HUES64 (cell line): ENCODE results near the gene FAM219B.
"Not testable (repeated sequence)": the region's sequence is repeated elsewhere in the genome, so short reads cannot be mapped to it uniquely, and the experiment has no call there.

Experiments used
- H3K27ac ChIP-seq: 2 replicates; pipeline ENCODE4 v1.7.0; 2013; ENCODE audit warnings: low read depth, low read length, inconsistent platforms
- H3K27me3 ChIP-seq: 2 replicates; pipeline ENCODE4 v1.6.1; 2013; ENCODE audit warnings: mild to moderate bottlenecking, low read length; ENCODE audit not compliant: insufficient read depth
- H3K36me3 ChIP-seq: 2 replicates; pipeline ENCODE4 v1.6.1; 2013; ENCODE audit warnings: mild to moderate bottlenecking, low read length; ENCODE audit not compliant: insufficient read depth
- H3K4me1 ChIP-seq: 2 replicates; pipeline ENCODE4 v1.6.1; 2013; ENCODE audit warnings: mild to moderate bottlenecking, low read length, moderate library complexity; ENCODE audit not compliant: insufficient read depth
- H3K4me3 ChIP-seq: 2 replicates; pipeline ENCODE4 v1.5.1; 2013; ENCODE audit warnings: mild to moderate bottlenecking, low read length, moderate library complexity
- H3K9ac ChIP-seq: 2 replicates; pipeline ENCODE4 v1.6.1; 2013; ENCODE audit warnings: mild to moderate bottlenecking, low read depth, low read length
- H3K9me3 ChIP-seq: 2 replicates; pipeline ENCODE4 v1.6.1; 2013; ENCODE audit warnings: low read depth, low read length; ENCODE audit not compliant: insufficient read depth
- WGBS: fragments of 150-250, 120-280 bp; methylation state at CpG from one replicate; pipeline ENCODE4 v1.1.7; 2013; ENCODE audit warnings: missing lambda C conversion rate; 5-methylcytosine and 5-hydroxymethylcytosine counted together

The FAM219B gene

DNA sequence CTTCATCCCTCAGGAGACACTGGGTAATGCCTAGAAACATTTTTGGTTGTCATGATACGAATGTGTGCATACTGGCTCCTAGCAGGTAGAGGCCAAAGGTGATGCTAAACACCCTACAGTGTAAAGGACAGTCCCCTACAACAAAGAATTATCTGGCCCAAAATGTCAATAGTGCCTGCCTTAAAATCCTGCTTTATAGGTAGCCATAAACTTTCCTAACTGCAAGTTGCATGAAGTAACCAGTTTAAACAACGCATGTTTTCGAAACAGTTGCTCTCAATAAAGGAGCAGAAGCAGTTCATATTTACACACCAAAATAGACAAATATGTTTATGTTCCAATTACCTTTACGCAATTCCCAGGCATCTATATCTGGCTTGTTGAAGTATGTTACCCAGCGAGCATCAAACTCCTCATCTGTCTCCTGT lies 22.1 kb upstream of the FAM219B start:
- no peak overlapping the region for H3K9ac ChIP-seq
- H3K27ac ChIP-seq: no peak overlapping the region
- peaks cover 71% of the 10 kb centered on the region for H3K36me3 ChIP-seq
- WGBS: 95% methylated on average over 5 of the region's 5 CpGs
- H3K4me3 ChIP-seq: no peak overlapping the region
- no peaks in the 10 kb centered on the region for H3K27me3 ChIP-seq
- H3K9me3 ChIP-seq: no peaks in the 10 kb centered on the region
- no peaks in the 10 kb centered on the region for H3K4me1 ChIP-seq

GRCh38 chr15:74924525-74924924 lies 17.9 kb upstream of the FAM219B start:
- H3K27ac ChIP-seq: no peak overlapping the region
- no peak overlapping the region for H3K4me3 ChIP-seq
- no peaks in the 10 kb centered on the region for H3K4me1 ChIP-seq
- H3K9ac ChIP-seq: no peak overlapping the region
- peaks cover 91% of the 10 kb centered on the region for H3K36me3 ChIP-seq
- 96% methylated on average over 3 of the region's 3 CpGs for WGBS
- H3K9me3 ChIP-seq: no peaks in the 10 kb centered on the region
- H3K27me3 ChIP-seq: no peaks in the 10 kb centered on the region

- H3K4me1 ChIP-seq: no peaks in the 10 kb centered on the region
- H3K9me3 ChIP-seq: no peaks in the 10 kb centered on the region
- H3K9ac ChIP-seq: no peak overlapping the region
- H3K27me3 ChIP-seq: no peaks in the 10 kb centered on the region
- WGBS: 96% methylated on average over 8 of the region's 8 CpGs
- H3K4me3 ChIP-seq: no peak overlapping the region
- peaks cover 94% of the 10 kb centered on the region for H3K36me3 ChIP-seq
- no peak overlapping the region for H3K27ac ChIP-seq
These were observed 13.8 kb upstream of the FAM219B start for GRCh38 chr15:74920456-74920855.

- no peak overlapping the region for H3K27ac ChIP-seq
- peaks cover 92% of the 10 kb centered on the region for H3K36me3 ChIP-seq
- H3K4me1 ChIP-seq: no peaks in the 10 kb centered on the region
- H3K27me3 ChIP-seq: no peaks in the 10 kb centered on the region
- H3K9ac ChIP-seq: no peak overlapping the region
- H3K9me3 ChIP-seq: no peaks in the 10 kb centered on the region
- no peak overlapping the region for H3K4me3 ChIP-seq
- 94% methylated on average over 5 of the region's 6 CpGs for WGBS
These were observed 11.0 kb upstream of the FAM219B start for GRCh38 chr15:74917676-74918075.

- not testable (repeated sequence) for H3K9me3 ChIP-seq, H3K4me1 ChIP-seq, H3K4me3 ChIP-seq, H3K27ac ChIP-seq, H3K9ac ChIP-seq, H3K27me3 ChIP-seq
- peaks cover 77% of the 10 kb centered on the region for H3K36me3 ChIP-seq
- 98% methylated on average over 8 of the region's 8 CpGs for WGBS
These were observed 7.1 kb upstream of the FAM219B start for GRCh38 chr15:74913799-74914198.

GRCh38 chr15:74913041-74913440 lies 6.4 kb upstream of the FAM219B start:
- Histone ChIP-seq H3K27me3 (no peaks in the 10 kb centered on the region), H3K9me3 (no peaks in the 10 kb centered on the region), H3K36me3 (peaks cover 69% of the 10 kb centered on the region), H3K4me3 (no peak overlapping the region), H3K9ac (no peak overlapping the region), H3K4me1 (no peaks in the 10 kb centered on the region), H3K27ac (no peak overlapping the region)
- 98% methylated on average over 9 of the region's 9 CpGs for WGBS

DNA sequence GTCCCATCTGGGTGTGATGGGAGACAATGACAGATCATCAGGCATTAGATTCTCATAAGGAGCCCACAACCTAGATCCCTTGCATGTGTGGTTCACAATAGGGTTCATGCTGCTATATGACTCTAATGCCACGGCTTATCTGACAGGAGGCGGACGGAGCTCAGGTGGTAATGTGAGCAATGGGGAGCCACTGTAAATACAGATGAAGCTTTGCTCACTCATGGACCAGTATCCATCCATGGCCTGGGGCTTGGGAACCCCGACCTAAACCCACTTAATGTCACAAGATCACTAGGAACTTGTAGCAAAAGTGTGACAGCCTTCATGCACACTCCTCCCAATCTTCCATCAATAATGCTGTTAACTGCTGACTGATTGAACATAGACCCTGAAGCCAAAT lies 2.0 kb upstream of the FAM219B start:
- Histone ChIP-seq H3K9ac (no peak overlapping the region), H3K4me1 (peaks cover 6% of the 10 kb centered on the region; the same call in 1 of the 2 replicates), H3K36me3 (peaks cover 44% of the 10 kb centered on the region), H3K9me3 (no peaks in the 10 kb centered on the region), H3K4me3 (no peak overlapping the region), H3K27me3 (no peaks in the 10 kb centered on the region), H3K27ac (no peak overlapping the region)
- 96% methylated on average over 4 of the region's 4 CpGs for WGBS

DNA sequence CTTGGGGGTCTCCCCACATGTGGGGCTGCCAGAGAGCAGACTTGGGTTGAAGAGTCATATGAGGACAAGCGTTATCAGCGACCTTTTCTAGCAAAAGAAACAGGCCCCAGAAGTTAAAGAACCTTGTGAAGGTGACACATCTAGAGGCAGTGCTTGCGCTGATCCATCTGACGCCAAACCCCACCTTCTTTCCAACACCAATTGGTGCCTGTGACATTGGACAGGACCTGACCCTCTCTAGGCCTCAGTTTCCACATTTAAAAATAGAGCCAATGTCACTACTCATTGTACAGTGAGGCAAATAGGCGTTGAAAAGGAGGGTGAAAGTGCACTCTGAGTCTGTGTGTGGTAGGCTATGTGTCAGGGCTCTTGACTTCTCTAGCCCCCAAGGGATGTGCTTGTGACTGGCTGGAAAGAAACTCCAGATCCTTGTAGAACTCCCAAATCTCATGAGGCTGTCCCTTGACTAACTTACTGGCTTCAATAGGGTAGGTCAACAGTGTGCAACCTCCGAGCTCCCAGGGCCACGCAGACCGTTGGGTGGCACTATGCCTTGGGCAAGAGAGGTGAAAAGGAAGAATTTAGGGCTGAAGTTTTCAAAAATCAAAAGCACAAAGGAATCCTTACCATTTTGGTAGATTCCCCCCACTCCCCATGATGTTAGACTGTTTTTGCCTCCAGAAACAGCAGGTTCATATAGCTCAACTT lies 666 bp upstream of the FAM219B start:
- peak overlapping the region; percentile 72 for H3K27ac ChIP-seq
- WGBS: 54% methylated on average over 8 of the region's 8 CpGs

DNA sequence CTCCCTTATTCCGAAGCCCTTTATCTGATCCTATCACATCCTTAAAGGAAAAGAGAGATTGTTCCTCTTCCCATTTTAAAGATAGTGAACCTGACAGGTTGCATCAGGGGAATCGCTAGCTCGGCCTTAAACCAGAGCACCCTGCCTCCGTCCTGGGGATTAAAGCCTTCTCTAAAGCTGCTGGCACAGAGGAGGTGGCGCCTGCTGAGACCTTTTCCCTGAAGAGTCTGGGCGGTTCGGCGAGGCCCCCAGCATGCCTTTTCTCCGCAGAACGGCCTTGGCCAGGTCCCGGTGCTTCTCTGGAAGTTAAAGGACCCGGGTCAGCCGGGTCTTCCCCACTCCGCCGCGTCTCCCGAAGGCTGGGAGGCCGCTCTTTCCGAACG lies 593 bp downstream of the FAM219B start:
- Histone ChIP-seq H3K4me3 (peak overlapping the region; percentile 77), H3K9ac (peak overlapping the region; percentile 92), H3K27ac (peak overlapping the region; percentile 79), H3K9me3 (no peaks in the 10 kb centered on the region), H3K27me3 (no peaks in the 10 kb centered on the region), H3K36me3 (peaks cover 42% of the 10 kb centered on the region), H3K4me1 (peaks cover 6% of the 10 kb centered on the region; the same call in 1 of the 2 replicates)
- under 1% methylated on average over 19 of the region's 20 CpGs for WGBS

More for the DNA sequence above, 666 bp upstream of the FAM219B start:
- peak overlapping the region; percentile 77 for H3K4me3 ChIP-seq
- peaks cover 6% of the 10 kb centered on the region; the same call in 1 of the 2 replicates for H3K4me1 ChIP-seq
- H3K27me3 ChIP-seq: no peaks in the 10 kb centered on the region
- H3K36me3 ChIP-seq: peaks cover 42% of the 10 kb centered on the region
- peak overlapping the region; percentile 92 for H3K9ac ChIP-seq
- no peaks in the 10 kb centered on the region for H3K9me3 ChIP-seq

GRCh38 chr15:74904190-74904805 lies 2.4 kb downstream of the FAM219B start:
- no peak overlapping the region for H3K4me3 ChIP-seq
- H3K27me3 ChIP-seq: no peaks in the 10 kb centered on the region
- peaks cover 6% of the 10 kb centered on the region; the same call in 1 of the 2 replicates for H3K4me1 ChIP-seq
- no peaks in the 10 kb centered on the region for H3K9me3 ChIP-seq
- 95% methylated on average over 7 of the region's 7 CpGs for WGBS
- H3K9ac ChIP-seq: no peak overlapping the region
- H3K27ac ChIP-seq: no peak overlapping the region
- H3K36me3 ChIP-seq: peaks cover 54% of the 10 kb centered on the region

GRCh38 chr15:74903676-74904075 lies 3.0 kb downstream of the FAM219B start:
- Histone ChIP-seq H3K9ac (no peak overlapping the region), H3K4me3 (no peak overlapping the region), H3K27me3 (no peaks in the 10 kb centered on the region), H3K4me1 (peaks cover 6% of the 10 kb centered on the region; the same call in 1 of the 2 replicates), H3K9me3 (no peaks in the 10 kb centered on the region), H3K27ac (no peak overlapping the region), H3K36me3 (peaks cover 61% of the 10 kb centered on the region)
- WGBS: 100% methylated on average over 1 of the region's 1 CpG
